HCT116 (cell line): ENCODE results near the gene KRTAP12-2. TPM values are rescaled to one million over a fixed set of nuclear protein-coding genes. Genes with fewer than 3 reads are reported as not detected.

Source experiments
- ATAC-seq: fragments of 200-7000 bp; cut with Tn5 transposase; 2 replicates; pipeline ENCODE4 v1.9.1; 2020; ENCODE audit warnings: mild to moderate bottlenecking, moderate library complexity
- BruUV-seq: library from RNA; stranded (reverse); fragments of 400-500 nt; replicated peaks from 2 replicates; lab custom pipeline; 2021; lab: Mats Ljungman, UMichigan
- CTCF ChIA-PET: fragments of 300-600 bp; sonication (Branson Sonifier 250); formaldehyde crosslinking; loops from one replicate; lab custom pipeline; 2021; ENCODE audit warnings: antibody characterized with exemption; lab: Charles Lee
- POLR2A ChIA-PET: fragments of 300-600, 350-600 bp; sonication (Branson Sonifier 250); formaldehyde crosslinking; loops from one replicate; lab custom pipeline; 2021; ENCODE audit warnings: antibody characterized with exemption; lab: Charles Lee
- RAD21 ChIA-PET, 2 experiments: fragments of 300-600 bp; sonication (Branson Sonifier 250); formaldehyde crosslinking; loops; one replicate each; lab custom pipeline; 2023; ENCODE audit warnings: low total read pairs in 2 of 2; ENCODE audit not compliant: uncharacterized antibody in 2 of 2, unreplicated experiment in 2 of 2, low non-redundant PET in 1 of 2; lab: Charles Lee
- DNase-seq: peaks from one replicate; pipeline ENCODE4 v3.0.0-alpha.2; 2010; ENCODE audit warnings: low read depth, low spot score
- H2AFZ ChIP-seq: fragments of 200-600 bp; shearing (Covaris generic), sonication (generic); 2 replicates; pipeline ENCODE4 v1.6.1; 2017; ENCODE audit warnings: low read depth, mixed run types, mixed read lengths, antibody characterized with exemption, low read length; ENCODE audit not compliant: poor library complexity, severe bottlenecking
- H3K27ac ChIP-seq: 2 replicates; pipeline ENCODE4 v1.5.1; 2012; ENCODE audit warnings: low read depth, low read length
- H3K27me3 ChIP-seq: fragments of 200-600 bp; sonication (generic); 2 replicates; pipeline ENCODE4 v1.6.1; 2016; ENCODE audit warnings: mixed run types, low read length, mixed read lengths; ENCODE audit not compliant: insufficient read depth
- H3K36me3 ChIP-seq, 2 experiments: fragments of 200-500 bp in 1 of 2; fragments of 200-600 bp in 1 of 2; sonication (Bioruptor generic) in 1 of 2; sonication (generic) in 1 of 2; 2 replicates each; pipeline versions ENCODE4 v1.5.1 to v1.6.1; 2014 to 2016; ENCODE audit warnings: low read length in 2 of 2, inconsistent platforms in 1 of 2, mixed read lengths in 1 of 2, mixed run types in 1 of 2; ENCODE audit not compliant: insufficient read depth in 2 of 2, control insufficient read depth in 1 of 2
- H3K4me1 ChIP-seq, 2 experiments: fragments of 200-600 bp in 1 of 2; sonication (generic) in 1 of 2; 2 replicates each; pipeline versions ENCODE4 v1.5.1 to v1.6.1; 2012 to 2017; ENCODE audit warnings: low read length in 2 of 2, inconsistent platforms in 1 of 2, mild to moderate bottlenecking in 1 of 2, mixed read lengths in 1 of 2, mixed run types in 1 of 2, moderate library complexity in 1 of 2; ENCODE audit not compliant: insufficient read depth in 2 of 2, control insufficient read depth in 1 of 2
- H3K4me2 ChIP-seq: fragments of 200-600 bp; sonication (generic); 2 replicates; pipeline ENCODE4 v1.6.1; 2017; ENCODE audit warnings: mixed run types, low read length, mixed read lengths
- H3K4me3 ChIP-seq, 2 experiments: fragments of 200-600 bp in 1 of 2; sonication (generic) in 1 of 2; replicated peaks in 1 of 2; 2 replicates each; pipeline ENCODE4 v1.5.1; 2011 to 2016; ENCODE audit warnings: low read length in 2 of 2, control low read depth in 1 of 2, low read depth in 1 of 2, mild to moderate bottlenecking in 1 of 2, mixed read lengths in 1 of 2, mixed run types in 1 of 2
- H3K79me2 ChIP-seq: fragments of 200-600 bp; sonication (generic); 2 replicates; pipeline ENCODE4 v1.6.1; 2017; ENCODE audit warnings: mild to moderate bottlenecking, mixed run types, low read length, moderate library complexity, mixed read lengths; ENCODE audit not compliant: insufficient read depth
- H3K9ac ChIP-seq: fragments of 200-600 bp; sonication (generic); 2 replicates; pipeline ENCODE4 v1.6.1; 2016; ENCODE audit warnings: low read length, mixed read lengths
- H3K9me2 ChIP-seq: fragments of 200-600 bp; sonication (generic), shearing (Covaris generic); 2 replicates; pipeline ENCODE4 v1.6.1; 2017; ENCODE audit warnings: mixed run types, mild to moderate bottlenecking, moderate library complexity; ENCODE audit not compliant: insufficient read depth
- H3K9me3 ChIP-seq, 2 experiments: fragments of 200-500 bp in 1 of 2; fragments of 200-600 bp in 1 of 2; sonication (Bioruptor generic) in 1 of 2; sonication (generic) in 1 of 2; 2 replicates each; pipeline ENCODE4 v1.6.1; 2014 to 2017; ENCODE audit warnings: low read length in 2 of 2, mixed read lengths in 2 of 2, inconsistent platforms in 1 of 2, low read depth in 1 of 2, mild to moderate bottlenecking in 1 of 2, mixed run types in 1 of 2, moderate library complexity in 1 of 2; ENCODE audit not compliant: control insufficient read depth in 1 of 2, insufficient read depth in 1 of 2
- H4K20me1 ChIP-seq: fragments of 200-600 bp; sonication (generic), shearing (Covaris generic); 2 replicates; pipeline ENCODE4 v1.6.1; 2017; ENCODE audit warnings: mixed run types, mild to moderate bottlenecking, moderate library complexity; ENCODE audit not compliant: insufficient read depth
- CBX3 ChIP-seq: IDR thresholded peaks from 2 replicates; pipeline ENCODE4 v1.6.1; 2012; ENCODE audit warnings: low read depth
- EGR1 ChIP-seq: IDR thresholded peaks from 2 replicates; pipeline ENCODE4 v1.6.1; 2012; ENCODE audit warnings: low read depth
- EZH2 ChIP-seq: fragments of 200-600 bp; sonication (generic); IDR thresholded peaks from 2 replicates; pipeline ENCODE4 v1.6.1; 2017; ENCODE audit warnings: antibody characterized with exemption, mixed run types
- EZH2phosphoT487 ChIP-seq: fragments of 200-600 bp; IDR thresholded peaks from 2 replicates; pipeline ENCODE4 v1.6.1; 2018; ENCODE audit warnings: antibody characterized with exemption, borderline replicate concordance
- FOSL1 ChIP-seq: IDR thresholded peaks from 2 replicates; pipeline ENCODE4 v1.6.1; 2012; ENCODE audit warnings: low read depth
- JUND ChIP-seq: IDR thresholded peaks from 2 replicates; pipeline ENCODE4 v1.6.1; 2012
- POLR2AphosphoS5 ChIP-seq: IDR thresholded peaks from 2 replicates; pipeline ENCODE4 v1.6.1; 2011; ENCODE audit warnings: mild to moderate bottlenecking, low read depth, low read length, moderate library complexity
- RAD21 ChIP-seq: IDR thresholded peaks from 2 replicates; pipeline ENCODE4 v1.6.1; 2012; ENCODE audit warnings: low read depth, mild to moderate bottlenecking
- SIN3A ChIP-seq: IDR thresholded peaks from 2 replicates; pipeline ENCODE4 v1.6.1; 2012; ENCODE audit warnings: low read depth
- SRF ChIP-seq: IDR thresholded peaks from 2 replicates; pipeline ENCODE4 v1.6.1; 2012; ENCODE audit warnings: low read depth
- TCF7L2 ChIP-seq: IDR thresholded peaks from 2 replicates; pipeline ENCODE4 v1.7.0; 2011; ENCODE audit warnings: borderline replicate concordance, inconsistent platforms; ENCODE audit not compliant: insufficient read depth, insufficient read length; ENCODE audit errors: extremely low read depth
- YY1 ChIP-seq: IDR thresholded peaks from 2 replicates; pipeline ENCODE4 v1.6.1; 2011; ENCODE audit warnings: low read length, low read depth, moderate library complexity, mild to moderate bottlenecking; ENCODE audit not compliant: insufficient replicate concordance; ENCODE audit errors: extremely low read depth
- ZFX ChIP-seq: fragments of 450-650 bp; IDR thresholded peaks from 2 replicates; pipeline ENCODE4 v1.6.1; 2017
- ZNF274 ChIP-seq: fragments of 200-500 bp; sonication (Bioruptor generic); IDR thresholded peaks from 2 replicates; pipeline ENCODE4 v1.6.1; 2014; ENCODE audit warnings: mild to moderate bottlenecking, low read depth, low read length, inconsistent platforms
- intact Hi-C: fragments of 100-400 bp; cut with micrococcal nuclease; formaldehyde crosslinking; loops from 2 replicates; pipeline ENCODE4 v1.10.0; 2022
- total RNA-seq: library from RNA; stranded (reverse); gene quantifications from one replicate; pipeline ENCODE4 v1.2.1, GENCODE V29; 2021; ENCODE audit not compliant: unreplicated experiment
- TF ChIP-seq, protein P1 (sequence below): IDR thresholded peaks from 2 replicates; pipeline ENCODE4 v1.6.1; 2012; ENCODE audit warnings: low read depth

KRTAP12-2 gene
- total RNA-seq, 1 experiment from 2014 or later, result not detected

DNA sequence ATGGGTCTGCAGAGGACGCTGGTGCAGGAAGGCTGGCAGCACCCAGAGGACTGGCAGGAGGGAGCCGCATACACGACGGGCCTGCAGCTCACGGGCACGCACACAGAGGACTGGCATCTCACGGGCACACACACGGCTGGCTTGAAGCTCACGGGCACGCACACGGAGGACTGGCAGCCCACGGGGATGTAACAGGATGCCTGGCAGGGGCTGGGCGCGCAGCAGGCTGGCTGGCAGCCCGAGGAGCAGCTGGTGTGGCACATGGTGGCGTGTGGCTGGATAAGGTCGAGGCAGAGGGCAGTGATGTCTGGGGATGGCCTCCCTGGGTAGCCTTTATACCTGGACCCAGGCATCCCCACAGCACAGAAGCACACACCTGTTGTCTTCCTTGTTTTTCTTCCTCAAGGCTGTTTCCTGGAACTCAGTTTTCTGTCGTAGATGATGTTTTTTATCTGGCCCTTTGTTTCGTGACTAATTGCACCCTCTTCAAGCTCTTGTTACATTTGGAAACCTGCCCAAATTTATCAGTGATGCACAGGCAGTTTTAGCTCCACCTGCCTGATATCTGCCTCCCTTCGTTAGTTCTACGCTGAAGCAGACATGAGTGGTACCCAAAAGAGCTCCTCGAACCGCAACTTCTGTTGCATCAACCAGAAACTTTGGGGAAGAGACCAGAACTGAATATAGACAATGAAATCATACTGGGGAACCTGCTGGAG is 15.3 kb upstream of the KRTAP12-2 start, which contains the start of gene KRTAP12-1:
KRTAP12-1 (minus strand) TSS at position 303 of the 719 bp plus-strand sequence; CDS start at position 263, 40 bp downstream.
- Histone ChIP-seq H4K20me1 (no peaks in the 10 kb centered on the region), H3K4me1 (no peaks in the 10 kb centered on the region), H3K9me2 (no peaks in the 10 kb centered on the region), H3K9ac (no peak within 1 kb of the TSS), H3K27ac (no peak within 1 kb of the TSS), H3K36me3 (no peaks in the 10 kb centered on the region), H2AFZ (no peak within 1 kb of the TSS), H3K79me2 (no peaks in the 10 kb centered on the region), H3K27me3 (peaks cover 6% of the 10 kb centered on the region; the same call in 1 of the 2 replicates), H3K4me2 (no peak within 1 kb of the TSS), H3K9me3 (no peaks in the 10 kb centered on the region), H3K4me3 (no peak within 1 kb of the TSS)
- intact Hi-C loops, result no loop called here
- DNase-seq (no peak), ATAC-seq (0 out of 2 replicates have a peak, but pooled peaks have one; percentile 14)
- POLR2A ChIA-PET, result no interaction called here
- BruUV-seq, result no TSS peak
- CTCF ChIA-PET, result interaction anchor here (0.6 kb wide), 1 partner anchor 109 kb away, joined by 3 read pairs; no protein-coding TSS in a partner anchor
- TF ChIP-seq EGR1 (no peak), SIN3A (no peak), ZFX (no peak), JUND (no peak), TCF7L2 (no peak), POLR2AphosphoS5 (no peak), EZH2 (no peak), YY1 (no peak), FOSL1 (no peak)
- RAD21 ChIA-PET, result no interaction called here

DNA sequence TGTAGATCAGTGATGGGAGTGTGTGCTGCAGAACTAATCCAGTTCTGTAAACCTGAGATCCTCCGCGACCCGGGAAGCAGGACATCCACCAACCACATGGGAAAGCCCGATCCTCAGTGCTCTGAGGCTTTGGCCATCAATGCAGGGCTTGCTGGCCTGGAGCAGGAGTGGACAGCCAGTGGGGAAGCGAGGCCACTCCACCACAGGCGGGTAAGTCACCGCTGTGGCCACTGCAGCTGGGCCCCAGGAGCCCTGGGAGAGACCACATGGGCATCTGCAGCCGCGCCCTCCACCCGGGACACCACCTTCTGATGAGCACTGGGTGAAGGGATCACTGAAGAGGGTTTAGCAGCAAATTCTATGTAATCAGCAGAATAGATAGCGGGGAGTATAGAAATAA is 14.4 kb upstream of the KRTAP12-2 start:
- H3K4me2 ChIP-seq, result no peak overlapping the region
- H3K4me3 ChIP-seq, result no peak overlapping the region
- H3K9ac ChIP-seq, result no peak overlapping the region
- no peaks in the 10 kb centered on the region for H3K9me2 ChIP-seq
- ChIA-PET RAD21 (no interaction called here), POLR2A (no interaction called here)
- no peaks in the 10 kb centered on the region for H3K36me3 ChIP-seq
- H3K9me3 ChIP-seq, result no peaks in the 10 kb centered on the region
- intact Hi-C loops, result no loop called here
- H3K79me2 ChIP-seq, result no peaks in the 10 kb centered on the region
- DNase-seq (no peak), ATAC-seq (no peak)
- peaks cover 6% of the 10 kb centered on the region; the same call in 1 of the 2 replicates for H3K27me3 ChIP-seq
- no peaks in the 10 kb centered on the region for H4K20me1 ChIP-seq
- BruUV-seq, result no TSS peak
- no peak overlapping the region for H2AFZ ChIP-seq
- TF ChIP-seq ZNF274, result no peak
- no peak for TF ChIP-seq CBX3
- no peak for TF ChIP-seq POLR2AphosphoS5
- TF ChIP-seq, protein P1, sequence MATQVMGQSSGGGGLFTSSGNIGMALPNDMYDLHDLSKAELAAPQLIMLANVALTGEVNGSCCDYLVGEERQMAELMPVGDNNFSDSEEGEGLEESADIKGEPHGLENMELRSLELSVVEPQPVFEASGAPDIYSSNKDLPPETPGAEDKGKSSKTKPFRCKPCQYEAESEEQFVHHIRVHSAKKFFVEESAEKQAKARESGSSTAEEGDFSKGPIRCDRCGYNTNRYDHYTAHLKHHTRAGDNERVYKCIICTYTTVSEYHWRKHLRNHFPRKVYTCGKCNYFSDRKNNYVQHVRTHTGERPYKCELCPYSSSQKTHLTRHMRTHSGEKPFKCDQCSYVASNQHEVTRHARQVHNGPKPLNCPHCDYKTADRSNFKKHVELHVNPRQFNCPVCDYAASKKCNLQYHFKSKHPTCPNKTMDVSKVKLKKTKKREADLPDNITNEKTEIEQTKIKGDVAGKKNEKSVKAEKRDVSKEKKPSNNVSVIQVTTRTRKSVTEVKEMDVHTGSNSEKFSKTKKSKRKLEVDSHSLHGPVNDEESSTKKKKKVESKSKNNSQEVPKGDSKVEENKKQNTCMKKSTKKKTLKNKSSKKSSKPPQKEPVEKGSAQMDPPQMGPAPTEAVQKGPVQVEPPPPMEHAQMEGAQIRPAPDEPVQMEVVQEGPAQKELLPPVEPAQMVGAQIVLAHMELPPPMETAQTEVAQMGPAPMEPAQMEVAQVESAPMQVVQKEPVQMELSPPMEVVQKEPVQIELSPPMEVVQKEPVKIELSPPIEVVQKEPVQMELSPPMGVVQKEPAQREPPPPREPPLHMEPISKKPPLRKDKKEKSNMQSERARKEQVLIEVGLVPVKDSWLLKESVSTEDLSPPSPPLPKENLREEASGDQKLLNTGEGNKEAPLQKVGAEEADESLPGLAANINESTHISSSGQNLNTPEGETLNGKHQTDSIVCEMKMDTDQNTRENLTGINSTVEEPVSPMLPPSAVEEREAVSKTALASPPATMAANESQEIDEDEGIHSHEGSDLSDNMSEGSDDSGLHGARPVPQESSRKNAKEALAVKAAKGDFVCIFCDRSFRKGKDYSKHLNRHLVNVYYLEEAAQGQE, result no peak
- no peak for TF ChIP-seq SRF
- TF ChIP-seq SIN3A, result no peak
- no peak for TF ChIP-seq JUND
- TF ChIP-seq RAD21, result no peak
- no peak for TF ChIP-seq EZH2phosphoT487
- TF ChIP-seq, all 23 proteins: peak for 0
- CTCF ChIA-PET, result no interaction called here
- Histone ChIP-seq H3K27ac (no peak overlapping the region), H3K4me1 (no peaks in the 10 kb centered on the region)
